IPS-NIHi11 (cell line): ENCODE measurements around the gene CSMD2.

Experiments
- DNase-seq: peaks from one replicate; pipeline ENCODE4 v3.0.0; 2012; ENCODE audit warnings: mixed read lengths, low spot score

The CSMD2 gene

GRCh38 chr1:33960188-33960895 is 204.7 kb downstream of the CSMD2 start:
- DNase-seq, result no peak

GRCh38 chr1:33957854-33958253 is 207.2 kb downstream of the CSMD2 start:
- no peak for DNase-seq

GRCh38 chr1:33955096-33955495 is 209.9 kb downstream of the CSMD2 start:
- no peak for DNase-seq

GRCh38 chr1:33949570-33949969 is 215.5 kb downstream of the CSMD2 start:
- DNase-seq, result no peak

- DNase-seq, result no peak
These were observed 216.7 kb downstream of the CSMD2 start for GRCh38 chr1:33948291-33948690.

- no peak for DNase-seq
These were observed 218.2 kb downstream of the CSMD2 start for GRCh38 chr1:33946836-33947235.

GRCh38 chr1:33944846-33945245 is 220.2 kb downstream of the CSMD2 start:
- no peak for DNase-seq

GRCh38 chr1:33943978-33944377 is 221.1 kb downstream of the CSMD2 start:
- no peak for DNase-seq

GRCh38 chr1:33932871-33933270 is 232.2 kb downstream of the CSMD2 start:
- no peak for DNase-seq

GRCh38 chr1:33931111-33931475 is 233.9 kb downstream of the CSMD2 start:
- DNase-seq, result no peak

GRCh38 chr1:33930346-33931110 is 234.5 kb downstream of the CSMD2 start:
- DNase-seq, result no peak

- no peak for DNase-seq
These were observed 236.8 kb downstream of the CSMD2 start for GRCh38 chr1:33928251-33928650.

- no peak for DNase-seq
These were observed 237.3 kb downstream of the CSMD2 start for GRCh38 chr1:33927721-33928120.

- no peak for DNase-seq
These were observed 239.4 kb downstream of the CSMD2 start for GRCh38 chr1:33925586-33925985.

- no peak for DNase-seq
These were observed 243.7 kb downstream of the CSMD2 start for GRCh38 chr1:33921281-33921680.

- DNase-seq, result no peak
These were observed 246.7 kb downstream of the CSMD2 start for GRCh38 chr1:33918368-33918767.

- no peak for DNase-seq
These were observed 248.2 kb downstream of the CSMD2 start for GRCh38 chr1:33916786-33917185.

GRCh38 chr1:33914531-33914930 is 250.5 kb downstream of the CSMD2 start:
- no peak for DNase-seq

GRCh38 chr1:33908324-33908956 is 256.6 kb downstream of the CSMD2 start:
- no peak for DNase-seq

GRCh38 chr1:33906156-33906555 is 258.9 kb downstream of the CSMD2 start:
- DNase-seq, result no peak

- no peak for DNase-seq
These were observed 259.8 kb downstream of the CSMD2 start for GRCh38 chr1:33905241-33905640.

GRCh38 chr1:33903210-33903589 is 261.8 kb downstream of the CSMD2 start:
- DNase-seq, result no peak

GRCh38 chr1:33902486-33903209 is 262.4 kb downstream of the CSMD2 start:
- no peak for DNase-seq
